CD4-positive, alpha-beta T cell treated with Interleukin-10 for 1 hour (primary cell): ENCODE data around the gene MOSPD3.
A peak's percentile ranks its signal among the peaks of the same experiment; 100 is the strongest.

ENCODE experiments used
- DNase-seq: peaks from one replicate; pipeline ENCODE4 v3.0.0-alpha.2; 2020

The MOSPD3 gene

GRCh38 chr7:100595188-100595587, 17.2 kb upstream of the MOSPD3 start:
- DNase-seq: no peak

GRCh38 chr7:100598425-100598824, 13.9 kb upstream of the MOSPD3 start:
- DNase-seq: no peak

GRCh38 chr7:100599911-100600729, 12.2 kb upstream of the MOSPD3 start:
- DNase-seq: no peak

- no peak for DNase-seq
These were observed 11.7 kb upstream of the MOSPD3 start for GRCh38 chr7:100600730-100601038.

GRCh38 chr7:100602889-100603725, 9.2 kb upstream of the MOSPD3 start:
- no peak for DNase-seq

- DNase-seq: no peak
These were observed 8.7 kb upstream of the MOSPD3 start for GRCh38 chr7:100603726-100604027.

- DNase-seq: peak; percentile 86
These were observed 8.0 kb upstream of the MOSPD3 start for GRCh38 chr7:100604028-100604975.

GRCh38 chr7:100604976-100605911, 7.1 kb upstream of the MOSPD3 start:
- DNase-seq: peak; percentile 34

- no peak for DNase-seq
These were observed 6.0 kb upstream of the MOSPD3 start for GRCh38 chr7:100606313-100606712.

- DNase-seq: no peak
These were observed 5.2 kb upstream of the MOSPD3 start for GRCh38 chr7:100607111-100607510.

GRCh38 chr7:100609958-100610357, 2.4 kb upstream of the MOSPD3 start:
- no peak for DNase-seq

- DNase-seq: peak; percentile 20
These were observed 520 bp downstream of the MOSPD3 start for GRCh38 chr7:100612730-100613390.

GRCh38 chr7:100613412-100614175, 1.3 kb downstream of the MOSPD3 start:
- DNase-seq: no peak

GRCh38 chr7:100614308-100614861, 2.0 kb downstream of the MOSPD3 start:
- DNase-seq: no peak

- no peak for DNase-seq
These were observed 7.9 kb downstream of the MOSPD3 start for GRCh38 chr7:100620239-100620638.

- no peak for DNase-seq
These were observed 8.5 kb downstream of the MOSPD3 start for GRCh38 chr7:100620804-100621203.

- DNase-seq: no peak
These were observed 9.2 kb downstream of the MOSPD3 start for GRCh38 chr7:100621554-100621953.

GRCh38 chr7:100623951-100624824, 11.8 kb downstream of the MOSPD3 start:
- no peak for DNase-seq

- DNase-seq: no peak
These were observed 13.7 kb downstream of the MOSPD3 start for GRCh38 chr7:100626055-100626454.
